HG03457 (cell line): ENCODE data around the gene BRMS1L.

ENCODE experiments used
- ATAC-seq: cut with Tn5 transposase; IDR thresholded peaks from one replicate; pipeline ENCODE4 v1.9.1; 2021; ENCODE audit warnings: moderate number of reproducible peaks; ENCODE audit not compliant: unreplicated experiment

The BRMS1L gene

GRCh38 chr14:35865611-35866324, 39.6 kb downstream of the BRMS1L start:
- ATAC-seq, result no peak

- ATAC-seq, result no peak
Observed at GRCh38 chr14:35866595-35867279, 40.6 kb downstream of the BRMS1L start.

GRCh38 chr14:35867280-35867629, 41.1 kb downstream of the BRMS1L start:
- ATAC-seq, result no peak

- ATAC-seq, result no peak
Observed at GRCh38 chr14:35875296-35875695, 49.2 kb downstream of the BRMS1L start.

GRCh38 chr14:35877276-35877675, 51.1 kb downstream of the BRMS1L start:
- ATAC-seq, result no peak

- ATAC-seq, result no peak
Observed at GRCh38 chr14:35878272-35879150, 52.4 kb downstream of the BRMS1L start.

GRCh38 chr14:35879151-35879648, 53.1 kb downstream of the BRMS1L start:
- no peak for ATAC-seq

- no peak for ATAC-seq
Observed at GRCh38 chr14:35879654-35880249, 53.6 kb downstream of the BRMS1L start.

- ATAC-seq, result no peak
Observed at GRCh38 chr14:35881280-35881679, 55.1 kb downstream of the BRMS1L start.

GRCh38 chr14:35883677-35884293, 57.6 kb downstream of the BRMS1L start:
- ATAC-seq, result no peak

- ATAC-seq, result no peak
Observed at GRCh38 chr14:35890308-35890707, 64.2 kb downstream of the BRMS1L start.

- no peak for ATAC-seq
Observed at GRCh38 chr14:35895256-35895655, 69.1 kb downstream of the BRMS1L start.

GRCh38 chr14:35897616-35898111, 71.5 kb downstream of the BRMS1L start:
- no peak for ATAC-seq

- no peak for ATAC-seq
Observed at GRCh38 chr14:35898217-35898775, 72.2 kb downstream of the BRMS1L start.

GRCh38 chr14:35900741-35901140, 74.6 kb downstream of the BRMS1L start:
- ATAC-seq, result no peak

GRCh38 chr14:35909665-35910064, 83.5 kb downstream of the BRMS1L start:
- ATAC-seq, result no peak

- ATAC-seq, result no peak
Observed at GRCh38 chr14:35910191-35910590, 84.1 kb downstream of the BRMS1L start.

GRCh38 chr14:35911097-35911496, 85.0 kb downstream of the BRMS1L start:
- ATAC-seq, result no peak

GRCh38 chr14:35915185-35915584, 89.0 kb downstream of the BRMS1L start:
- ATAC-seq, result no peak

GRCh38 chr14:35915775-35916174, 89.6 kb downstream of the BRMS1L start:
- no peak for ATAC-seq
